Measurements from ENCODE around the gene GM2A. TPM values are rescaled to one million over a fixed set of nuclear protein-coding genes. Genes with fewer than 3 reads are reported as not detected.

Gene GM2A
- total and polyA plus RNA-seq, 7 donors: 10.2 to 35.1 (median 30.3) TPM

DNA sequence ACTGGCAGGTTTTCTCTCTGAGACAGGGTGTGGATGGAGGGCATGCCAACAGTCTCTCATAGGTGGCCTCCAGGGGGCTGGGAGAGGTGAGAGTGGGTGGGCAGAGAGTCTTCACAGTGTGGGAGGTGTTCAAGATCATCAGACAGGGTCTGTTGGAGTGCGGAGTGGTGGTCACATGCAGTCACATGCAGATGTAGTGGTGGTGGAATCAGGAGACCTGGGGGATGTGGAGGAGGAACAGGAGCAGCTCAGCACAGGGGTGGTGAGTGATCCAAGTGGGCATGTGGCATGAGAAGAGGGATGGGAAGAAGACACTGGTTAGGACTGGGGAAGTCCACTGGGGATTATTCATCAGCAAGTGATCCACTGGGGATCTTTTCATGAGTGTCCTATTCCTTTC, 5.8 kb downstream of the GM2A start:
- Histone ChIP-seq H3K9me3 (no peaks in the 10 kb centered on the region), H3K4me1 (peaks cover 0 to 28% (median 15%) of the 10 kb centered on the region in 4 donors), H3K27ac (no peak overlapping the region), H3K27me3 (no peaks in the 10 kb centered on the region), H3K36me3 (peaks cover 0 to 21% (median 0%) of the 10 kb centered on the region in 4 donors), H3K4me3 (no peak overlapping the region)
- no peak for DNase-seq
- 48 to 92% methylated on average over 1 of the region's 1 CpG for WGBS, 2 donors
- no peak for TF ChIP-seq POLR2AphosphoS5 (IDR thresholded peaks at IDR 0.05)
- TF ChIP-seq, protein P1, sequence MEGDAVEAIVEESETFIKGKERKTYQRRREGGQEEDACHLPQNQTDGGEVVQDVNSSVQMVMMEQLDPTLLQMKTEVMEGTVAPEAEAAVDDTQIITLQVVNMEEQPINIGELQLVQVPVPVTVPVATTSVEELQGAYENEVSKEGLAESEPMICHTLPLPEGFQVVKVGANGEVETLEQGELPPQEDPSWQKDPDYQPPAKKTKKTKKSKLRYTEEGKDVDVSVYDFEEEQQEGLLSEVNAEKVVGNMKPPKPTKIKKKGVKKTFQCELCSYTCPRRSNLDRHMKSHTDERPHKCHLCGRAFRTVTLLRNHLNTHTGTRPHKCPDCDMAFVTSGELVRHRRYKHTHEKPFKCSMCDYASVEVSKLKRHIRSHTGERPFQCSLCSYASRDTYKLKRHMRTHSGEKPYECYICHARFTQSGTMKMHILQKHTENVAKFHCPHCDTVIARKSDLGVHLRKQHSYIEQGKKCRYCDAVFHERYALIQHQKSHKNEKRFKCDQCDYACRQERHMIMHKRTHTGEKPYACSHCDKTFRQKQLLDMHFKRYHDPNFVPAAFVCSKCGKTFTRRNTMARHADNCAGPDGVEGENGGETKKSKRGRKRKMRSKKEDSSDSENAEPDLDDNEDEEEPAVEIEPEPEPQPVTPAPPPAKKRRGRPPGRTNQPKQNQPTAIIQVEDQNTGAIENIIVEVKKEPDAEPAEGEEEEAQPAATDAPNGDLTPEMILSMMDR (IDR thresholded peaks at IDR 0.05): no peak
- TF ChIP-seq POLR2A (IDR thresholded peaks at IDR 0.05): no peak
- TF ChIP-seq EP300 (IDR thresholded peaks at IDR 0.05): no peak
- intact Hi-C loops (cut with DNase I): no loop called here

DNA sequence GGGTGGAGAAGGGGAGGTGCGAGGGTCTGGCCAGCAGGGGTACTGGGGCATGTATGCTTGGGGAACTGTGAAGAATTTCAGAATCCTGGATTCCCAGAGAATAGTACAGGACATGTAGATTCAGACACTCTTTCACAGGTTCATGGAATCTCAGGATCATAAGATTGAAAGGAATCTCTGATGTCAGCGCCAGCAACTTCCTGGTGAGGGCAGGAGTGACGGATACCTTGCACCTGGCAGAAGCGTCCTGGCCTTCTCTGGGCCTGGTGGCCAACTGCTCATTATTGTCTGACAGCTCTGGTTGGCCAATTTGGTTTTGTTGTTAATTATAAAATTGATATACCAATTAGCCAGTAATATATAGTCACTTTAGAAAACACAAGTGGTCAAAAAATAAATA, 6.9 kb downstream of the GM2A start:
- Histone ChIP-seq H3K9me3 (no peaks in the 10 kb centered on the region), H3K36me3 (peaks cover 0 to 21% (median 0%) of the 10 kb centered on the region in 4 donors), H3K4me1 (peaks cover 0 to 20% (median 5%) of the 10 kb centered on the region in 4 donors), H3K27ac (no peak overlapping the region), H3K4me3 (no peak overlapping the region), H3K27me3 (no peaks in the 10 kb centered on the region)
- 86 to 94% methylated on average over 4 of the region's 4 CpGs for WGBS, 2 donors
- intact Hi-C loops (cut with DNase I): no loop called here
- no peak for DNase-seq
- no peak for TF ChIP-seq POLR2A (IDR thresholded peaks at IDR 0.05)
- TF ChIP-seq, protein P1 (IDR thresholded peaks at IDR 0.05): no peak

DNA sequence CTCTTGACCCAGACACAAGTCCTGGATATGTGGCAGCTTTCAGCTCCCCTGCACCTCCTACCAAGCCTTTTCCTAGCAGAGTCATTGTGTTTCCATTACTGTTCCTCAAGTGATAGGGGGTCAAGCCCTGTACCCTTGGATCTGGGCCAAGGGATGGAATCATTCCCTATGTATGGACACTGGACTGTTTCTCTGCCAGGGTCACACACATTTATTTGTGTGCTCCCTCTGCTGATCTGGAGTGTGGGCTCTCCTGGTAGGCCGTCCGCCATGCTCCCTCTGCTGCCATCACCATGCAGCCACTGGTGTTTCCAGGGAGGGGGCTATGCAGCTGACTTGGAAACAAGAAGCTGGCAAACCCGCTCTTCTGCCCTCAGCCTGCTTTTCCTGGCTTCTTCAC, 9.5 kb downstream of the GM2A start:
- H3K4me1 ChIP-seq: peaks cover 0 to 7% (median 3%) of the 10 kb centered on the region in 4 donors
- intact Hi-C loops (cut with DNase I): no loop called here
- DNase-seq: no peak
- no peaks in the 10 kb centered on the region for H3K9me3 ChIP-seq
- no peak for TF ChIP-seq POLR2A (IDR thresholded peaks at IDR 0.05)
- TF ChIP-seq, protein P1 (IDR thresholded peaks at IDR 0.05): no peak
- TF ChIP-seq EP300 (IDR thresholded peaks at IDR 0.05): no peak
- no peak for TF ChIP-seq POLR2AphosphoS5 (IDR thresholded peaks at IDR 0.05)
- no peak overlapping the region for H3K27ac ChIP-seq
- no peaks in the 10 kb centered on the region for H3K27me3 ChIP-seq
- 97 to 100% methylated on average over 3 of the region's 3 CpGs for WGBS, 2 donors
- no peak overlapping the region for H3K4me3 ChIP-seq
- H3K36me3 ChIP-seq: peaks cover 0 to 33% (median 10%) of the 10 kb centered on the region in 4 donors

DNA sequence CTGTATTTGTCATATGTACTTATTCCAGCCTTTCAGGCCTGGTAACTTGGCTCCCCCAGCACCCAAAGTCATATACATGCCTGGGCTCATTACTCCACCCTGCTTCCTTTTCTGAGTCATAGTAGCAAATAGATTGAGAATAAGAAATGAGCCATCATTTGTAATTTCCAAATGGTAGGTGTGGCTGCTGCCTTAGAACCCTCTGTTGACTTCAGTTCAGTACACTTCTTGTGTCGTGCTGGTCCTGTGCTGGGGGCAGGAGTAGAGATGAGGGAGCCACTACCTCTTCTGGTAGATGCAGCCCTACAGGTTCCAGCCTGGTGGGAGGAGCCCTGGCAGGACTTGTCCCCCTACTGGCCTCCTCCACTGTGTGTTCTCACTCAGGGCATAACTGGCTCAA, 11.1 kb downstream of the GM2A start:
- Histone ChIP-seq H3K27me3 (no peaks in the 10 kb centered on the region), H3K27ac (no peak overlapping the region), H3K4me1 (no peaks in the 10 kb centered on the region), H3K36me3 (peaks cover 0 to 49% (median 11%) of the 10 kb centered on the region in 4 donors), H3K4me3 (no peak overlapping the region), H3K9me3 (no peaks in the 10 kb centered on the region)
- no peak for DNase-seq
- 29 to 56% methylated on average over 1 of the region's 1 CpG for WGBS, 2 donors
- no peak for TF ChIP-seq POLR2AphosphoS5 (IDR thresholded peaks at IDR 0.05)
- intact Hi-C loops (cut with DNase I): no loop called here

DNA sequence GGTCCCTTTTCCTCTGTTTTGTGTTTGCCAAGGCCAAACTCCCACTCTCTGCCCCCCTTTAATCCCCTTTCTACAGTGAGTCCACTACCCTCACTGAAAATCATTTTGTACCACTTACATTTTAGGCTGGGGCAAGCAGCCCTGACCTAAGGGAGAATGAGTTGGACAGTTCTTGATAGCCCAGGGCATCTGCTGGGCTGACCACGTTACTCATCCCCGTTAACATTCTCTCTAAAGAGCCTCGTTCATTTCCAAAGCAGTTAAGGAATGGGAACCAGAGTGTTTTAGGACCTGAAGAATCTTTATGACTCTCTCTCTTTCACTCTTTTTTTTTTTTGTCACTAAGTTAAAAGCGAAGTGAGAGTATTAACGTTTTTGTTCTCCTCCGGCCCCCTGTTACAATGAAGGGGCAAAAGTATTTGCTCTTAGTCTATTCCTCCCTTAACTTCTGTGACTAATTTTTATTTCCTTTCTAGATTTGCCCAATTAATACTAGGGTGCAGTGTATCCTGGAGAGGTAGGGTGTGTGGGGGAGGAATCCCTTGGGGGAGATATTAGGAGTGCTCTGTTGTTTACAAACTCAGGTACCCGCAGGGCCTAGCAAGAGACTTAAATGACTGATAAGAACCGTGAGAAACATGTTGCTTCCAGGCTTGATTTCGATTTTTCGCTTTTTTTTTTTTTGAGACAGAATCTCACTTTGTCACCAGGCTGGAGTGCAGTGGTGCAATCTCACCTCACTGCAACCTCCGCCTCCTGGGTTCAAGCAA, 14.7 kb downstream of the GM2A start:
- Histone ChIP-seq H3K4me1 (no peaks in the 10 kb centered on the region), H3K27ac (no peak overlapping the region), H3K9me3 (no peaks in the 10 kb centered on the region), H3K36me3 (peaks cover 0 to 31% (median 11%) of the 10 kb centered on the region in 4 donors), H3K27me3 (no peaks in the 10 kb centered on the region), H3K4me3 (no peak overlapping the region)
- TF ChIP-seq, protein P1 (IDR thresholded peaks at IDR 0.05): no peak
- TF ChIP-seq POLR2A (IDR thresholded peaks at IDR 0.05): no peak
- TF ChIP-seq POLR2AphosphoS5 (IDR thresholded peaks at IDR 0.05): no peak
- TF ChIP-seq EP300 (IDR thresholded peaks at IDR 0.05): no peak
- intact Hi-C loops (cut with DNase I): no loop called here
- 89 to 94% methylated on average over 11 of the region's 11 CpGs for WGBS, 2 donors
- no peak for DNase-seq
